Measurements from ENCODE around the gene COQ7. TPM values are rescaled to one million over a fixed set of nuclear protein-coding genes. Genes with fewer than 3 reads are reported as not detected.

Gene COQ7
- total RNA-seq, 1 experiment from 2014 or later: 26.6 TPM

GRCh38 chr16:19073344-19073743 is 5.9 kb downstream of the COQ7 start:
- H3K4me3 ChIP-seq (replicated peaks in 1 of 2; ENCODE audit: low read depth in 1 of 2, low read length in 2 of 2): no peak overlapping the region
- no peak overlapping the region for H3K27ac ChIP-seq (ENCODE audit: low read depth, low read length)
- BruUV-seq (replicated peaks): no TSS peak
- DNase-seq (ENCODE audit: low read depth, low spot score): no peak
- H3K9me3 ChIP-seq (ENCODE audit: control insufficient read depth in 1 of 2, insufficient read depth in 1 of 2, low read depth in 1 of 2, low read length in 2 of 2): no peaks in the 10 kb centered on the region
- H3K4me2 ChIP-seq (ENCODE audit: low read length): no peak overlapping the region
- ATAC-seq: no peak
- peaks cover 5% of the 10 kb centered on the region; the same call in 1 of the 2 replicates for H3K79me2 ChIP-seq (ENCODE audit: insufficient read depth, low read length)
- 0 out of 4 replicates have a peak, but pooled peaks cover 0 to 3% of the 10 kb centered on the region in 2 experiments for H3K36me3 ChIP-seq (ENCODE audit: control insufficient read depth in 1 of 2, insufficient read depth in 2 of 2, low read length in 2 of 2)
- CTCF ChIA-PET: interaction anchor here (1.0 to 1.3 kb wide), 2 partner anchors 90 to 272 kb away, joined by 3 to 6 read pairs; partner anchors contain the start of genes ARL6IP1 and TMC7
- H2AFZ ChIP-seq (ENCODE audit: low read depth, low read length, poor library complexity, severe bottlenecking): no peak overlapping the region
- H3K9ac ChIP-seq (ENCODE audit: low read length): no peak overlapping the region
- POLR2A ChIA-PET: no interaction called here
- H3K4me1 ChIP-seq (ENCODE audit: control insufficient read depth in 1 of 2, insufficient read depth in 2 of 2, low read length in 2 of 2): peaks cover 0 to 6% of the 10 kb centered on the region in 2 experiments; a peak in 3 of 4 replicates
- no peaks in the 10 kb centered on the region for H3K9me2 ChIP-seq (ENCODE audit: insufficient read depth)
- no peaks in the 10 kb centered on the region for H3K27me3 ChIP-seq (ENCODE audit: insufficient read depth, low read length)
- no peaks in the 10 kb centered on the region for H4K20me1 ChIP-seq (ENCODE audit: insufficient read depth)
- TF ChIP-seq, protein P1, sequence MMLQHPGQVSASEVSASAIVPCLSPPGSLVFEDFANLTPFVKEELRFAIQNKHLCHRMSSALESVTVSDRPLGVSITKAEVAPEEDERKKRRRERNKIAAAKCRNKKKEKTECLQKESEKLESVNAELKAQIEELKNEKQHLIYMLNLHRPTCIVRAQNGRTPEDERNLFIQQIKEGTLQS (IDR thresholded peaks at IDR 0.05): no peak
- no peak for TF ChIP-seq FOSL1 (IDR thresholded peaks at IDR 0.05; ENCODE audit: low read depth)
- no peak for TF ChIP-seq CEBPB (IDR thresholded peaks at IDR 0.05; ENCODE audit: low read depth)
- TF ChIP-seq POLR2AphosphoS5 (IDR thresholded peaks at IDR 0.05; ENCODE audit: low read depth, low read length): no peak
- no peak for TF ChIP-seq RAD21 (IDR thresholded peaks at IDR 0.05; ENCODE audit: low read depth)
- no peak for TF ChIP-seq EZH2phosphoT487 (IDR thresholded peaks at IDR 0.05; ENCODE audit: borderline replicate concordance)
- TF ChIP-seq SRF (IDR thresholded peaks at IDR 0.05; ENCODE audit: low read depth): no peak
- intact Hi-C loops (cut with micrococcal nuclease): loop anchor here (2.0 kb wide), 1 partner anchor 273 kb away; the partner anchor contains the start of gene ARL6IP1
- RAD21 ChIA-PET (ENCODE audit: low non-redundant PET in 1 of 2, low total read pairs in 2 of 2, uncharacterized antibody in 2 of 2, unreplicated experiment in 2 of 2): no interaction called here

DNA sequence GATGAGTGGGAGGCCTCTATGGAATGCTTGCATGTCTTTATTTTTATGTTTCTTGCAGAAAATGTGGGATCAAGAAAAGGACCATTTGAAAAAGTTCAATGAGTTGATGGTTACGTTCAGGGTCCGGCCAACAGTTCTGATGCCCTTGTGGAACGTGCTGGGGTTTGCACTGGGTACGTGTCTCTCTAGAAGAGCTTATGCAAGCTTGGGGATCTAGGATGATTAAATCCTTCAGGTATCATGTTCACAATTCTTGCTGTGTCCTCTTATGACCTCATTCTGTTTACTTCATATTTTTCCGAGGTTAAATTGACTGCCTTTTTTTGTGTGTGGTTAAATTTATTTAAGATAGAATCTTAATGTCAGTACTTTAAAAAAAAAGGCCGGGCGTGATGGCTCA is 6.4 kb downstream of the COQ7 start:
- ChIA-PET CTCF (interaction anchor here (0.6 kb wide), 1 partner anchor 127 kb away, joined by 3 read pairs; no protein-coding TSS in a partner anchor), RAD21 (ENCODE audit: low non-redundant PET in 1 of 2, low total read pairs in 2 of 2, uncharacterized antibody in 2 of 2, unreplicated experiment in 2 of 2) (no interaction called here), POLR2A (no interaction called here)
- Histone ChIP-seq H3K9me3 (ENCODE audit: control insufficient read depth in 1 of 2, insufficient read depth in 1 of 2, low read depth in 1 of 2, low read length in 2 of 2) (no peaks in the 10 kb centered on the region), H3K36me3 (ENCODE audit: control insufficient read depth in 1 of 2, insufficient read depth in 2 of 2, low read length in 2 of 2) (0 out of 4 replicates have a peak, but pooled peaks cover 0 to 3% of the 10 kb centered on the region in 2 experiments), H3K79me2 (ENCODE audit: insufficient read depth, low read length) (peaks cover under 1% of the 10 kb centered on the region; the same call in 1 of the 2 replicates), H3K27me3 (ENCODE audit: insufficient read depth, low read length) (no peaks in the 10 kb centered on the region), H3K27ac (ENCODE audit: low read depth, low read length) (no peak overlapping the region), H2AFZ (ENCODE audit: low read depth, low read length, poor library complexity, severe bottlenecking) (no peak overlapping the region), H3K9ac (ENCODE audit: low read length) (no peak overlapping the region), H3K4me3 (replicated peaks in 1 of 2; ENCODE audit: low read depth in 1 of 2, low read length in 2 of 2) (no peak overlapping the region), H3K9me2 (ENCODE audit: insufficient read depth) (no peaks in the 10 kb centered on the region), H3K4me1 (ENCODE audit: control insufficient read depth in 1 of 2, insufficient read depth in 2 of 2, low read length in 2 of 2) (peaks cover 0 to under 1% of the 10 kb centered on the region in 2 experiments; a peak in 3 of 4 replicates), H3K4me2 (ENCODE audit: low read length) (no peak overlapping the region), H4K20me1 (ENCODE audit: insufficient read depth) (no peaks in the 10 kb centered on the region)
- no peak for ATAC-seq
- DNase-seq (ENCODE audit: low read depth, low spot score): no peak
- TF ChIP-seq CTCF (IDR thresholded peaks at IDR 0.05 in 2 of 3, conservative IDR thresholded peaks at IDR 0.05 in 1 of 3; ENCODE audit: borderline replicate concordance in 1 of 3, insufficient read depth in 1 of 3, low read depth in 2 of 3, low read length in 2 of 3): no peak
- TF ChIP-seq SIN3A (IDR thresholded peaks at IDR 0.05; ENCODE audit: low read depth): no peak
- no peak for TF ChIP-seq EGR1 (IDR thresholded peaks at IDR 0.05; ENCODE audit: low read depth)
- no peak for TF ChIP-seq POLR2AphosphoS5 (IDR thresholded peaks at IDR 0.05; ENCODE audit: low read depth, low read length)
- TF ChIP-seq ZNF274 (IDR thresholded peaks at IDR 0.05; ENCODE audit: low read depth, low read length): no peak
- no peak for TF ChIP-seq EZH2phosphoT487 (IDR thresholded peaks at IDR 0.05; ENCODE audit: borderline replicate concordance)
- intact Hi-C loops (cut with micrococcal nuclease): loop anchor here (2.0 kb wide), 1 partner anchor 273 kb away; the partner anchor contains the start of gene ARL6IP1
- BruUV-seq (replicated peaks): no TSS peak
